GM19238 (cell line): ENCODE data around the gene KATNB1.
"Not testable (repeated sequence)": the region's sequence is repeated elsewhere in the genome, so short reads cannot be mapped to it uniquely, and the experiment has no call there.

Source experiments
- DNase-seq: peaks from one replicate; pipeline ENCODE4 v3.0.0; 2011; ENCODE audit warnings: low spot score; ENCODE audit not compliant: insufficient read length

Gene KATNB1

DNA sequence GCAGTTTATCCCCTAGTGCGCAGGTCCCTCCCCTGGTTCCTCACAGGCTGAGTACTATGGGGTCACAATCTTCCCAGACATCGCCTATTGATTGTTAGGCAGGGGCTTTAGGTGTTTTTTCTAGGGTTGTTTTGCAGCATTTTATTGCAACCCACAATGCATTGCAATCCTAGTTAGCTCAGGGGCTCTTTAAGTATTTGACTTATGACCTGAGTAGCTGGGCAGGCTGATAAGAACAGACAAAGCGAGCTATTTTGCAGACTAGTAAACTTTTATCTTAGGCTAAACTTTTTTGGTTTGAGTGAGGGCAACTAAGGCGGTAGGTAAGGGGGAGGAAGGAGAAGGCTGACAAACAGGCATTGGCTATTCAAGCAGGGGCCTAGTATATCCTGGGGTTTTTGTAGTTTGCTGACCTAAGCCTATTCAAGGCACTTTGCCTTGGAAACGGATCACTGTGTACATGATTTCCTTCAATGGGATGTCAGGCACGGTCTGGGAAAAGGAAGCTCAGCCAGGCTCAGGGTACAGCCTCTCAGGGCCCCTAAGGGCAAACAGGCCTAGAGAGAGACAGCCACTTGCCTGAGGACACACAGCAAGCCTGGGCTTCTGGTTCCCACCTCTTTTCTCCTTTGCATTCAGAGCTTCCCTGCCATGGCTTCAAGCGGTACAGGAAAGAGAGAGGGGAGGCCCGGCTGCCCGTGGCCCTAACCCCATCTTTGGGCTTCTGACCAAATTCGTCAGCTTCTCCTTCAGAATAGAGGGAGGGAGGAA, 34.6 kb upstream of the KATNB1 start:
- no peak for DNase-seq

DNA sequence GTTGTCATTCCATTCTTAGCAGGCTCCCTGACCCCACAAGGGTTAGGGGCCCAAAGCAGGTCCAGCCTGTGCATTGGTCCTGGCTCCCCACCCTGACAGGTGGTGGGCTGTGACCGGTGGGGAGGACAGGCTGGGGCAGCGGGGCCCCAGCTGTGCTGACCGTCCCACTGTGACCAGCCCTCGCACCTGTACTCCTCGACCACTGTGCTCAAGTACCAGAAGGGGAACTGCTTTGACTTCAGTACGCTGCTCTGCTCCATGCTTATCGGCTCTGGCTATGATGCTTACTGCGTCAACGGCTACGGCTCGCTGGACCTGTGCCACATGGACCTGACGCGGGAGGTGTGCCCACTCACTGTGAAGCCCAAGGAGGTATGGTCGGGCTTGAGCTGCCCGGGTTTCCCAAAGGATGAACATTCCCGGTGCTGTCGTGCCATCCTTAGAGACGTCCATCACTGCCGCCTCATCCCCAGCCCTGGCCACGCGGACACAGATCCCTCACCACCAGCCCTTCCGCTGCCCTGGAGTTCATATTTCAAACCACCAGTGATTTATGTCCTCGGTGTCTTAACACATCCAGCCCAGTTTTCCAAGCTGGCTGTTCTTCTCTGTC, 33.7 kb upstream of the KATNB1 start:
- DNase-seq: no peak

DNA sequence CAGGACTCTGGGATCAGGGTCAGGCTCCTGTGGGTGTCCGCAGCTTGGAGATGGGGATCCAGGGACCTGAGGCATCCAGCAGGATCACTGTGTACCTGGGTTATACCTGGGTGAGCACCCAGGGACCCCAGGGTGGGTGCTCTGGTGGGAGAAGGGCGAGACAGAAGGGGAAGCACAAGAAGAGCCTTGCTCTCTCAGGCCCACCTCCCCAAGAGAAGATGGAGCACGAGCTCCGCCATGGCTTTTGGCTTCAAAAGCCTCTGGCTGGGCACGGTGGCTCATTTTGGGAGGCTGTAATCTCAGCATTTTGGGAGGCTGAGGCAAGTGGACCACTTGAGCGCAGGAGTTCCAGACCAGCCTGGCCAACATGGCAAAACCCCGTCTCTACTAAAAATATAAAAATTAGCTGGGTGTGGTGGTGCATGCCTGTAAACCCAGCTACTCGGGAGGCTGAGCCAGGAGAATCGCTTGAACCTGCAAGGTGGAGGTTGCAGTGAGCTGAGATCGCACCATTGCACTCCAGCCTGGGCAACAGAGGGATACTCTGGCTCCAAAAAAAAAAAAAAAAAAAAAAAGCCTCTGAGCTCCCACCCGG, 32.1 kb upstream of the KATNB1 start:
- no peak for DNase-seq

DNA sequence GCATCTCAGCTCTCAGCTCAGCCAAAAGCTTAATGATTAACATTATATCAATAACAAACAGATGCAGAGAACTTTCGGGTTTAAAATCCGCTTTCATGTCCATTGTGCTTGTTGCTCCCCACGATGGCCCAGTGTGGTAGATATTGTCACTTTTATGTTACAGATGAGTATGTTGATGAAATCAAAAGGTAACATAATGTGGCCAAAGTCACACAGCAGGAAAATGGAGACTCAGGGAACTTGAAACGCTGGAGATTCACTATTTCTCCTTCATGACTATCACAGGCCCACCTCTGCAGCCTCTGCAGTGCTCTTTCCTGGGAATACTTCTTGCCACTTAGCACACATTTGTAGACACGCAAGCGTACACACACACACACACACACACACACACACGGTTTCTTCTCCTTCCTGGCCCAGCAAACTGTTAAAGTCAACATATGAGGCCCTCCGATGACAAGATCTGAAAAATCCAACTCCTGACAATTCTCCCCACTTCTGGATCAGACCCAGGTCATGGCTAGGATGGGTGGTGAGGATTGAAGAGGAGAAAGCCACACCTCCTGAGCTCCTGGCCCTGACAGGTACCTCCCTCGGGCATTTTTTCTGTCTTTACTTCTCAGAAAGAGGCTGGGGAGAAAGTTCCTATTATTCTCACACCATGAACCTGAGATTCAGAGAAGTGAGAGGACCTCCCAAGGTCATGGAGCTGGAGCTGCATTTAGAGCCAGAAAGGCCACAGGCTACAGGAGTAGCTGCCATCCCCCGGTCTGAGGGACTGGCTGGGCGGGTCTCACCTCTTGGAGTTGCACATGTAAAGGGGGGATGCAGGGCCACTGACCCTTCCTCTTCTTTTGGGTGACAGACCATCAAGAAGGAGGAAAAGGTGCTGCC, 31.3 kb upstream of the KATNB1 start:
- DNase-seq: no peak

DNA sequence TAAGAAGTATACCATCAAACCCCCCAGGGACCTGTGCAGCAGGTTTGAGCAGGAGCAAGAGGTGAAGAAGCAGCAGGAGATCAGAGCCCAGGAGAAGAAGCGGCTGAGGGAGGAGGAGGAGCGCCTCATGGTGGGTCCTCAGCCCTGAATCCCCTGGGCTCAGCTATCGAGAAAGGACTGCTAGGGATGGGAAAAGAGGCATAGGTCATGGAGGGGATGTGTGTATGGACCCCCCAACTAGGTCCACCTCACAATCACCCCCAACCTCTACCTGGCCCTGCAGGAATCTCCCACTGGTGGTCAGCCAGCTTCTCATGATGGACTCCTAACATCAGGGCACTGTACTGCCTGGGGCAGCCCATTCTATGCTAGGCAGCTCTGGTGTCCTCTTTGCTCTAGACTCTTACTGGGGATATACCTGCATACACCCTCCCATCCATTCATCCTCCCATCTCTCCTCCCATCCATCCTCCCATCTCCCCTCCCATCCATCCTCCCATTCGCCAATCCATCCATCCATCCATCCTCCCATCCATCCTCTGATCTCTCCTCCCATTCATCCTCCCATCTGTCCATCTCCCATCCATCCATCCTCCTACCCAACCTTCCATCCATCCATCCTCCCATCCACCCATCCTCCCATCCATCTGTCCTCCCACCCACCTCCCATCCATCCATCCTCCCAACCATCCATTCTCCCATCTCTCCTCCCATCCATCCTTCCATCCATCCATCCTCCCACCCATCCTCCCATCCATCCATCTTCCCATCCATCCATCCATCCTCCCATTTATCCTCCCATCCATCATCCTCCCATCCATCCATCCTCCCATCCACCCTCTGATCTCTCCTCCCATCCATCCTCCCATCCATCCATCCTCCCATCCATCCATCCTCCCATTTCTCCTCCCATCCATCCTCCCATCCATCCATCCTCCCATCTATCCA, 30.4 kb upstream of the KATNB1 start:
- no peak for DNase-seq

DNA sequence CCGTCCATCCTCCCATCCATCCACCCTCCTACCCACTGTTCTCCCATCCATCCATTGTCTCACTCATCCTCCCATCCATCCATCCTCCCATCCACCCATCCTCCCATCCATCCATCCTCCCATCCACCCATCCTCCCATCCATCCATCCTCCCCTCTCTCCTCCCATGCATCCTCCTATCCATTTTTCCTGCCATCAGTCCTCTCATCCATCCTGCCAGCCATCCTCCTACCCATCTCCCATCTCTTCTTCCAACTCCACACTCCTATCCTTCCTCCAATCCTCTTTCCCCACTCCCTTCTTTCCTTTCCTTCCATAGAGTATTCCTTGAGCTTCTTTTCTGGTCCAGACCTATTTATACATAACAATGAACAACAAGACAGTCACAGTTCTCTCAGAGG, 28.9 kb upstream of the KATNB1 start:
- DNase-seq: no peak

DNA sequence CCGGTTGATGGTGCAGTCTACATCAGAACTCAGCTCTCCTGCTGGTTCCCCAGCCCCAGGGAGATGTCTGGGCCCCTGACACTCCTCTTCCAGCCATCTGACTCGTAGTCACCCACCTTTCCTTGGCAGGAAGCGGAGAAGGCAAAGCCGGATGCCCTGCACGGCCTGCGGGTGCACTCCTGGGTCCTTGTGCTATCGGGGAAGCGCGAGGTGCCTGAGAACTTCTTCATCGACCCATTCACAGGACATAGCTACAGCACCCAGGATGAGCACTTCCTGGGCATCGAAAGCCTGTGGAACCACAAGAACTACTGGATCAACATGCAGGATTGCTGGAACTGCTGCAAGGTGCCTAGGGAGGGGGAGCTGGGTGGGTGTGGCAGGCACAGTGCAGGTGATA, 28.2 kb upstream of the KATNB1 start:
- DNase-seq: no peak

DNA sequence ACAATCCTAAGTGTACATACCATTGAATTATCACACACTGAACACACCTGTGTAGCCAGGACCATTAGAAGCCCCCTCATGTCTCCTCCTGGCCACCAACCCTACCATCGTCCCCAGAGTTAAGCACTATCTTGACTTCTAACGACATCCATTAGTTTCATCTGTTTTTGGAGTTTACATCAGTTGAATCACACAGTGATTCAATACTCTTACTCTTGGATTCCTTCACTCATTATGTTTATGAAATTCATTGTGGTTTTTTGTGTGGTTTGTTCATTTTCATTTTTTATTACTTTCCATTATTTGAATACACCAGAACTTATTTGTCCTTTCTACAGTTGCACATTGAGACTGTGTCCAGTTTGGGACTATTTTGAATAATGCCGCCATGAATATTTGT, 27.4 kb upstream of the KATNB1 start:
- no peak for DNase-seq

DNA sequence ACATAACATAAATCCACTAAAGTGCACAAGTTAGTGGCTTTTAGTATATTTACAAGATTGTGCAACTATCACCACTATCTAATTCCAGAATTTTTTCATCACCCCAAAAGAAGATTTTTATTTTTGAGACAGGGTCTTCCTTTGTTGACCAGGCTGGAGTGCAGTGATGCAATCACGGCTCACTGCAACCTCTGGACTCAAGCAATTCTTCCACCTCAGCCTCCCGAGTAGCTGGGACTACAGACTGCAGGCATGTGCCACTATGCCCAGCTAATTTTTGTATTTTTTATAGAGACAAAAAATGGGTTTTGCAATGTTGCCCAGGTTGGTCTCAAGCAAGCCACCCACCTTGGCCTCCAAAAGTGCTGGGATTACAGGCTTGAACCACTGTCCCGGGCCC, 25.9 kb upstream of the KATNB1 start:
- DNase-seq: no peak

DNA sequence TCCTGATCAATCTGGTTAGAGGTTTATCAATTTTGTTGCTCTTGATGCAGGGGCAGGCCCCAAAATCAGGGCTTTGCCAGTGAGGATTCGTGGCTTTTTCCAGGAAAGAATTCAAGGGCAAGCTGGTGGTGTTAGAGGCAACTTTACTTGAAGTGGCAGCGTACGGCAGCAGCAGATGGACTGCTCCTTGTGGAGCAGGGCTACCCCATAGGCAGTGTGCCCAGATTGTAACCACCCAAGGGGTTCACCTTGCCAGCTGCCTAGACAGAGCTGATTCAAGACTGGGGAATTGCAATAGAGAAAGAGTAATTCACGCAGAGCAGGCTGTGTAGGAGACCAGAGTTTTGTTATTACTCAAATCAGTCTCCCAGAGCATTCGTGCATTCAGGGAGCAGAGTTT, 24.2 kb upstream of the KATNB1 start:
- no peak for DNase-seq

DNA sequence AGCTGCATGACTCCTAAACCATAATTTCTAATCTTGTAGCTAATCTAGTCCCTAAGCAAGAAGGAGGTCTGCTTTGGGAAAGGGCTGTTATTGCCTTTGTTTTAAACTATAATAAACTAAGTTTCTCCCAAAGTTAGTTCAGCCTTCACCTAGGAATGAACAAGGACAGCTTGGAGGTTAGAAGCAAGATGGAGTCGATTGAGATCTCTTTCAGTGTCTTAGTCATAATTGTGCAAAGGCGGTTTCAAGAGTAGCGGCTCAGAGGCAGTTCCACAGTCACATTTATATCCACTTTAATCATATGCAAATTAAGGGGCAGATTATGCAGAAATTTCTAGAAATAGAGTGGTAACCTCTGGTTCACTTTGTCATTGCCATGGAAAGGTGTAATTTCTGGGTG, 23.6 kb upstream of the KATNB1 start:
- no peak for DNase-seq

DNA sequence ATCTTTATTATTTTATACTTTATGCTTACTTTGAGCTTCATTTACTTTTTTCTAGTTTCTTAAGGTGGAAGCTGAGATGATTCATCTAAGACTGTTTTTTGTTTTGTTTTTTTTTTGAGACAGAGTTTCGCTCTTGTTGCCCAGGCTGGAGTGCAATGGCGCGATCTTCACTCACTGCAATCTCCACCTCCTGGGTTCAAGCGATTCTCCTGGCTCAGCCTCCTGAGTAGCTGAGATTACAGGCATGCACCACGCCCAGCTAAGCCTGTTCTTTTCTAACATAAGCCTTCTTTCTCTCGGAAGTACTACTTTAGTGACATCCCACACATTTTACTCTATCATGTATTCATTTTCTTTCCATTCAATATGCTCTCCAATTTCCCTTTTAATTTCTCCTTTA, 23.0 kb upstream of the KATNB1 start:
- not testable (repeated sequence) for DNase-seq

DNA sequence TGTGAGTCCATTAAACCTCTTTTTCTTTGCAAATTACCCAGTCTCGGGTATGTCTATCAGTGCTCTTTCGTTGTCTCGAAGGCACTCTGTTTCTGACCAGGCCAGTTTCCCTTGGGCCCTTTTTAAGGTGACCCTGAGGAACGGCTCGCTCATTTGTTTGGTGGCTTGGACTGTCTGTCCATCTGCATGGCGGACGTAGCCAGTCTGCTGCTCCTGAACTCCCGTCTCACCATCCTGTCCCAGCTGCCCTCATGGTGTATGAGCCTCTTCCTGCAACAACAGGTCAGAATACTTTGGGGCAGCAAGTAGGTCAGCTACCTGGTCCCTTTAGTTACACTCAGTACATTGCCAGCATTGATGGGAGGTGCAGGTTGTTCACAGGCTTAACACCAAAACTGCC, 22.0 kb upstream of the KATNB1 start:
- DNase-seq: no peak

DNA sequence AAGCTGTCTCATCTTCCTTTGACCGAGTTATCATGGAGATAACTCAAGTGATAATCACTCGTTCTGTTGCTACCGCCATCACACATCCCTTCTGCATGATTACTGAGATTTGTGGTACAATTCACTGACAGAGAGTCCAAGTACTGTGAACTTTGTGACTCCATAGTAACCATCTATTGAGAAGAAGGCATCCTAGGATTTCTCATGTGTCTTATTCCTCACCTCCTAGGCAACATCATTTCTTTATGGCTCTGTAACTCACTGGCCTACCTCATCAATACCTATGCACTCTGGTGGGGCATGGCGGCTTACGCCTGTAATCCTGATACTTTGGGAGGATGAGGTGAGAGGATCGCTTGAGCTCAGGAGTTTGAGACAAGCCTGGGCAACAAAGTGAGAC, 21.5 kb upstream of the KATNB1 start:
- DNase-seq: no peak

DNA sequence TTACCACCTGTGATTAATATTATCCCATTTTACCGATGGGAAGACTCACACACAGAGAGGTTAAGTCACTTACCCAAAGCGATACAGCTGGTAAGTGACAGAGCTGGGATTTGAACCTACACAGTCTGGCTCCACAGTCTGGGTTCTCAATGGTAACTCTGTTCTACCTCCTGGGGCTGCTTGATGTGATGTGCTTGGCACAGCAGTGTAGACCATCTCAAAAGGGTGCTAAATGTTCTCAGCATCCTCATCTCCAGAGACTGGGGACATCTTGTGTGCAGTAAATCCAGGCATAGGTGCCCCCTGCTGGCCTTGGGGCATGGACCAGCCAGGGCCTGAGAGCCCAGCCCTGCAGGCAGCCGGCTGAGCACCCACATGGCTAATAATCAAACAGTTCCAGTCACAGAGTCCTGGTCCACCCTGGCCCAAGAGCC, 15.4 kb upstream of the KATNB1 start:
- peak; percentile 32 for DNase-seq

DNA sequence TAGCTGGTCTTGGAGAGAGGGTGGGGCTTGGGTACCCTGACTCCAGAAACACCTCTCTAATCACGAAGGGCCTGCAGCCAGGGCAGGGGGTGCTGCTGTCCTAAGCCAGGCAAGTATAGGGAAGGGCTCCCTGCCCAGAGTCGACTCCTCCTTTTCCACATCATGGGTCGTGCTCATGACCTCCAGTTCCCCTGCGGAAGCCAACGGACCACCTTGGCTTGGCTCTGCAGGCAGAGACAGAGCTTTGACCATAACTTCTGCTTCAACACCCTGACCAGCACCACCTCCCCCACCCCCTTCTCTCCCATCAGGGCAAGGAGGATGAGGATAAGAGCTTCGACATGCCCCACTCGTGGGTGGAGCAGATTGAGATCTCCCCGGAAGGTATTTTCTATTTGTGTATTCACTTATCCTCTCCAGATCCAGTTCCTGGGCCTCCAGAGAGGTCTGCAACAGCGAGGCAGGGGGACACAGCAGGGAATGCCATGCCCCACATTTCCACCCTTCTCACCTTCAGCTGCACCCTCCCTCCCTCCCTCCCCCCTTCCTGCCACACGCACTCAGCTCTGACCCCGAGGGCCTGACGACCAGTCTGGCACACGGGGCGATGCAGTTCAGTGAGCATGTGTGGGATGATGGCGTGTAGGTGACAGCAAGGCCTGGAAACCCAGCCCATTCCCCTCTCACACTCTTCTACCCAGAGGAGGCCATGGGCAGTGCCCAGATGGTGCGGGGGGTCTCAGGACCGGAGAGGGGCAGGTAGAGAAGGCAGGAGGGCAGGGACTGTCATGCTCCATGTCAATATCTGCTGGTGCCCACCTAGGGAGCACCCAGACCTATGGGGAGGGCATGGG, 14.0 kb upstream of the KATNB1 start:
- no peak for DNase-seq

DNA sequence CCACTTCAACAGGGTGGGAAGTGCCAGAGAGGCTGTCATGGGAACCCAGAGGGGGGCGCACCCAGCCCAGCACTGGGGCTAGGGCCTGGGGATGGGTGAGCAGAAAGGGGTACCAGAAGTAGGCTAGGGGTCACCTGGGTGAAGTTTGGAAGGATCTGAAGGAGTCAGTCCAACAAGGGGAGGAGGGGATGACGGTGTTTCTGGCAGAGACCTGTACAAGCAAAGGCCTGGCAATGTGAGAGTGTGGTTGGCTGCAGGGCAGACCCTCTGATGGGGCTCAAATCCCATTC, 13.4 kb upstream of the KATNB1 start:
- no peak for DNase-seq

DNA sequence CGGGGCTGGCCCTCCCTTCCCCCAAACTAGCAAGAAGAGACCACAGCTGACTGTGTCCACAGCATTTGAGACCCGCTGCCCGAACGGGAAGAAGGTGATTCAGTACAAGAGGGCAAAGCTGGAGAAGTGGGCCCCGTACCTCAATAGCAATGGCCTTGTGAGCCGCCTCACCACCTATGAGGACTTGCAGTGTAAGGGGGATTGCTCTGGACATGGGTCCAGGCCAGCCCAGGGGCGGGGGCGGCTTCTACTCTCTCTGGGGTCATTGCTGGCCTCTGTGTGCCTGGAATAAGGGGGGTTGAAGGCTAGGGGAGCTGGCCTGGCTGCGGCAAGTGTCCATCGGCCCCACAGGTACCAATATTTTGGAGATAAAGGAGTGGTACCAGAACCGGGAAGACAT, 12.9 kb upstream of the KATNB1 start:
- DNase-seq: no peak

DNA sequence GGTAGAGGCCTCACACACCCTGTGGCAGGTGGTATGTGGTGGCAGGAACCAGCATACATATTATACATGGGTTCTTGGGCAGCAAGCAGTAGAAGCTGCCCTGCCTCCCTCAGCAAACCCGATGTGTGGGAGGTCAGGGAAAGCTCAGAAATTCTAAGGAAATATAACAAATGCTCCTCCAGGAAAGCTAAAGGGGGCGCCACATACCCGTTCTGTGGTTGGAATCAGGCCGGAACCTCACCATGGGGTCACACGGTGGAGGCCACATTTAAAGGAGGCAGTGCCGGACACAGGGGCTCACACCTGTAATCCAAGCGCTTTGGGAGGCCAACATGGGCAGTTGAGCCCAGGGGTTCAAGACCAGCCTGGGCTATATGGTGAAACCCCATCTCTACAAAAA, 12.4 kb upstream of the KATNB1 start:
- no peak for DNase-seq

DNA sequence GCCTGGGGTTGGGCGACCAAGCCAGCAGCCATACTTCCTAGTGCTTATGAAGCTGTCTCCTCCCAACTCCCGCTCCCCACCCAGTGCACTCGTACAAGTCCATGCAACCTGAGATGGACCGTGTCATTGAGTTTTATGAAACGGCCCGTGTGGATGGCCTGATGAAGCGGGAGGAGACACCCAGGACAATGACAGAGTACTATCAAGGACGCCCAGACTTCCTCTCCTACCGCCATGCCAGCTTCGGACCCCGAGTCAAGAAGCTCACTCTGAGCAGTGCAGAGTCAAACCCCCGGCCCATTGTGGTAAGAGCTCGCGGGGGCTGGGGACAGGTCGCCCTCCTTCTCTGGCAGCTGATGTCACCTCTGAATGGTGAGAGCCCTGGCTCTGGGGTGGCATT, 11.0 kb upstream of the KATNB1 start:
- no peak for DNase-seq
